Body of pancreas (tissue), 4 donors: ENCODE results near the gene GNB1.

ENCODE experiments used
- CTCF ChIP-seq, 7 experiments: fragments of 450-650 bp in 4 of 7; fragments of 200-600 bp in 3 of 7; sonication (generic) in 3 of 7; IDR thresholded peaks; one replicate each; pipeline ENCODE4 v1.5.1; 2016 to 2019; ENCODE audit warnings: antibody characterized with exemption in 7 of 7
- POLR2A ChIP-seq, 3 donors: fragments of 450-650 bp; IDR thresholded peaks; one replicate each; pipeline ENCODE4 v1.6.1; 2016; ENCODE audit warnings: antibody characterized with exemption in 3 of 3, mild to moderate bottlenecking in 2 of 3

- TF ChIP-seq CTCF (IDR thresholded peaks at IDR 0.05) (no peak), POLR2A (IDR thresholded peaks at IDR 0.05) (no peak)
Measured at GRCh38 chr1:1760345-1760650, 130.6 kb downstream of the GNB1 start.
